ENCODE results near the gene AMPD2. TPM values are rescaled to one million over a fixed set of nuclear protein-coding genes. Genes with fewer than 3 reads are reported as not detected.
A peak's percentile ranks its signal among the peaks of the same experiment; 100 is the strongest.
"Not testable (repeated sequence)": the region's sequence is repeated elsewhere in the genome, so short reads cannot be mapped to it uniquely, and the experiment has no call there.

The AMPD2 gene
- total and polyA plus RNA-seq, 4 donors = 54.3 to 113 (median 78.4) TPM

GRCh38 chr1:109668123-109668775, 48.6 kb downstream of the AMPD2 start:
- Histone ChIP-seq H3K9me3 (ENCODE audit: control insufficient read depth, insufficient read depth, low read length) (no peaks in the 10 kb centered on the region), H3K4me3 (ENCODE audit: low read depth, low read length) (peak overlapping the region; percentile 60), H3K27ac (ENCODE audit: low read depth, low read length) (no peak overlapping the region), H3K27me3 (ENCODE audit: control insufficient read depth, insufficient read depth, low read length) (no peaks in the 10 kb centered on the region), H3K4me1 (ENCODE audit: control insufficient read depth, insufficient read depth, low read length) (peaks cover 18% of the 10 kb centered on the region), H3K36me3 (ENCODE audit: control insufficient read depth, insufficient read depth, low read length) (peaks cover 11% of the 10 kb centered on the region)
- peak in 1 of 6 donors; percentile 17 for DNase-seq (ENCODE audit: low read depth in 4 of 6, low spot score in 6 of 6)
- WGBS (ENCODE audit: insufficient coverage) = 4% methylated on average over 25 of the region's 26 CpGs

GRCh38 chr1:109669246-109669948, 49.8 kb downstream of the AMPD2 start:
- Histone ChIP-seq H3K4me3 (ENCODE audit: low read depth, low read length) (no peak overlapping the region), H3K27ac (ENCODE audit: low read depth, low read length) (no peak overlapping the region)
- 83% methylated on average over 19 of the region's 22 CpGs for WGBS (ENCODE audit: insufficient coverage)

GRCh38 chr1:109669949-109670302, 50.3 kb downstream of the AMPD2 start:
- DNase-seq (ENCODE audit: low read depth in 4 of 6, low spot score in 6 of 6); H3K4me3 ChIP-seq (ENCODE audit: low read depth, low read length); H3K9me3 ChIP-seq (ENCODE audit: control insufficient read depth, insufficient read depth, low read length); H3K27me3 ChIP-seq (ENCODE audit: control insufficient read depth, insufficient read depth, low read length); H3K27ac ChIP-seq (ENCODE audit: low read depth, low read length): not testable (repeated sequence)
- Histone ChIP-seq H3K4me1 (ENCODE audit: control insufficient read depth, insufficient read depth, low read length) (peaks cover 18% of the 10 kb centered on the region), H3K36me3 (ENCODE audit: control insufficient read depth, insufficient read depth, low read length) (peaks cover 11% of the 10 kb centered on the region)
- 89% methylated on average over 1 of the region's 5 CpGs for WGBS (ENCODE audit: insufficient coverage)

More at GRCh38 chr1:109669246-109669948, 49.8 kb downstream of the AMPD2 start:
- Histone ChIP-seq H3K36me3 (ENCODE audit: control insufficient read depth, insufficient read depth, low read length) (peaks cover 11% of the 10 kb centered on the region), H3K9me3 (ENCODE audit: control insufficient read depth, insufficient read depth, low read length) (no peaks in the 10 kb centered on the region), H3K4me1 (ENCODE audit: control insufficient read depth, insufficient read depth, low read length) (peaks cover 18% of the 10 kb centered on the region), H3K27me3 (ENCODE audit: control insufficient read depth, insufficient read depth, low read length) (no peaks in the 10 kb centered on the region)
- no peak for DNase-seq (ENCODE audit: low read depth in 4 of 6, low spot score in 6 of 6)

GRCh38 chr1:109671067-109671466, 51.4 kb downstream of the AMPD2 start:
- Histone ChIP-seq H3K27ac (ENCODE audit: low read depth, low read length) (no peak overlapping the region), H3K36me3 (ENCODE audit: control insufficient read depth, insufficient read depth, low read length) (peaks cover 11% of the 10 kb centered on the region), H3K4me3 (ENCODE audit: low read depth, low read length) (no peak overlapping the region), H3K27me3 (ENCODE audit: control insufficient read depth, insufficient read depth, low read length) (no peaks in the 10 kb centered on the region), H3K9me3 (ENCODE audit: control insufficient read depth, insufficient read depth, low read length) (no peaks in the 10 kb centered on the region), H3K4me1 (ENCODE audit: control insufficient read depth, insufficient read depth, low read length) (peaks cover 18% of the 10 kb centered on the region)
- DNase-seq (ENCODE audit: low read depth in 4 of 6, low spot score in 6 of 6) = no peak
- WGBS (ENCODE audit: insufficient coverage) = 95% methylated on average over 4 of the region's 5 CpGs

- H3K4me3 ChIP-seq (ENCODE audit: low read depth, low read length); DNase-seq (ENCODE audit: low read depth in 4 of 6, low spot score in 6 of 6); H3K9me3 ChIP-seq (ENCODE audit: control insufficient read depth, insufficient read depth, low read length); H3K27ac ChIP-seq (ENCODE audit: low read depth, low read length); H3K27me3 ChIP-seq (ENCODE audit: control insufficient read depth, insufficient read depth, low read length); H3K4me1 ChIP-seq (ENCODE audit: control insufficient read depth, insufficient read depth, low read length): not testable (repeated sequence)
- H3K36me3 ChIP-seq (ENCODE audit: control insufficient read depth, insufficient read depth, low read length) = peaks cover 11% of the 10 kb centered on the region
- WGBS (ENCODE audit: insufficient coverage) = 100% methylated on average over 1 of the region's 2 CpGs
Measured at GRCh38 chr1:109673861-109674260, 54.2 kb downstream of the AMPD2 start.

- H3K4me1 ChIP-seq (ENCODE audit: control insufficient read depth, insufficient read depth, low read length); H3K36me3 ChIP-seq (ENCODE audit: control insufficient read depth, insufficient read depth, low read length); H3K9me3 ChIP-seq (ENCODE audit: control insufficient read depth, insufficient read depth, low read length); H3K27ac ChIP-seq (ENCODE audit: low read depth, low read length); H3K4me3 ChIP-seq (ENCODE audit: low read depth, low read length); DNase-seq (ENCODE audit: low read depth in 4 of 6, low spot score in 6 of 6); H3K27me3 ChIP-seq (ENCODE audit: control insufficient read depth, insufficient read depth, low read length): not testable (repeated sequence)
- 100% methylated on average over 2 of the region's 3 CpGs for WGBS (ENCODE audit: insufficient coverage)
Measured at GRCh38 chr1:109676683-109677381, 57.2 kb downstream of the AMPD2 start.

- Histone ChIP-seq H3K4me1 (ENCODE audit: control insufficient read depth, insufficient read depth, low read length) (no peaks in the 10 kb centered on the region), H3K36me3 (ENCODE audit: control insufficient read depth, insufficient read depth, low read length) (peaks cover 2% of the 10 kb centered on the region), H3K27me3 (ENCODE audit: control insufficient read depth, insufficient read depth, low read length) (no peaks in the 10 kb centered on the region), H3K4me3 (ENCODE audit: low read depth, low read length) (no peak overlapping the region), H3K9me3 (ENCODE audit: control insufficient read depth, insufficient read depth, low read length) (no peaks in the 10 kb centered on the region), H3K27ac (ENCODE audit: low read depth, low read length) (no peak overlapping the region)
- no CpG with 5 or more reads among the region's 3 CpGs for WGBS (ENCODE audit: insufficient coverage)
- DNase-seq (ENCODE audit: low read depth in 4 of 6, low spot score in 6 of 6) = no peak
Measured at GRCh38 chr1:109677459-109677858, 57.8 kb downstream of the AMPD2 start.

GRCh38 chr1:109678637-109679036, 59.0 kb downstream of the AMPD2 start:
- not testable (repeated sequence) for H3K4me1 ChIP-seq (ENCODE audit: control insufficient read depth, insufficient read depth, low read length)

More at GRCh38 chr1:109678637-109679036, 59.0 kb downstream of the AMPD2 start:
- H3K27ac ChIP-seq (ENCODE audit: low read depth, low read length); H3K9me3 ChIP-seq (ENCODE audit: control insufficient read depth, insufficient read depth, low read length); H3K4me3 ChIP-seq (ENCODE audit: low read depth, low read length); H3K27me3 ChIP-seq (ENCODE audit: control insufficient read depth, insufficient read depth, low read length); H3K36me3 ChIP-seq (ENCODE audit: control insufficient read depth, insufficient read depth, low read length); DNase-seq (ENCODE audit: low read depth in 4 of 6, low spot score in 6 of 6): not testable (repeated sequence)
- 100% methylated on average over 1 of the region's 2 CpGs for WGBS (ENCODE audit: insufficient coverage)

Data from spinal cord (tissue), 10 donors.